ENCODE data around the gene STARD10. TPM values are rescaled to one million over a fixed set of nuclear protein-coding genes. Genes with fewer than 3 reads are reported as not detected.

The STARD10 gene
- polyA plus RNA-seq, 2 of the 4 experiments (the other 2 are of a cell fraction): 21.2 to 23.2 TPM

DNA sequence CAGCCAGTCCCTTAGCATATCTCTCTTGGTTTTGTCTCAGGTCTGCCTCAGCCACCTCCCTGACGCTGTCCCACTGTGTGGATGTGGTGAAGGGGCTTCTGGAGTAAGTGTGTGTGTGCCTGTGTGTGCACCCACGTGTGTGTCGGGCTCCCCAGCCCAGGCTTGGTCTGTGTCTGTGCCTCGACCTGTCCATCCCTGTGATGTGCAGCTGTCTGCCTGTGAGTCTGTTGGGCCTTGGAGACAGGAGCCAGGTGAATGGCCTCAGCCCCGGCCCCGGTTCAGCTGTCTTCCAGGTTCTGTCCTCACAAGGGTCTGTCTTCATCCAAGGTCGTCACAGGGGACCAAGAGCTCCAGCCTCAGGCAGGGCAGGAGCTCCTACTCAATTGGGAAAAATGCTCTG is 30.2 kb upstream of the STARD10 start:
- peaks cover 7% of the 10 kb centered on the region for H3K4me1 ChIP-seq
- 81% methylated on average over 7 of the region's 7 CpGs for WGBS (ENCODE audit: missing lambda C conversion rate)
- ChIA-PET CTCF (interaction anchor here (0.8 to 15.7 kb wide), 5 partner anchors 7 to 351 kb away, joined by 3 to 339 read pairs (median 26); partner anchors contain the start of gene ATG16L2), POLR2A (no interaction called here)
- no peak overlapping the region for H3K27ac ChIP-seq
- TF ChIP-seq, protein P1, sequence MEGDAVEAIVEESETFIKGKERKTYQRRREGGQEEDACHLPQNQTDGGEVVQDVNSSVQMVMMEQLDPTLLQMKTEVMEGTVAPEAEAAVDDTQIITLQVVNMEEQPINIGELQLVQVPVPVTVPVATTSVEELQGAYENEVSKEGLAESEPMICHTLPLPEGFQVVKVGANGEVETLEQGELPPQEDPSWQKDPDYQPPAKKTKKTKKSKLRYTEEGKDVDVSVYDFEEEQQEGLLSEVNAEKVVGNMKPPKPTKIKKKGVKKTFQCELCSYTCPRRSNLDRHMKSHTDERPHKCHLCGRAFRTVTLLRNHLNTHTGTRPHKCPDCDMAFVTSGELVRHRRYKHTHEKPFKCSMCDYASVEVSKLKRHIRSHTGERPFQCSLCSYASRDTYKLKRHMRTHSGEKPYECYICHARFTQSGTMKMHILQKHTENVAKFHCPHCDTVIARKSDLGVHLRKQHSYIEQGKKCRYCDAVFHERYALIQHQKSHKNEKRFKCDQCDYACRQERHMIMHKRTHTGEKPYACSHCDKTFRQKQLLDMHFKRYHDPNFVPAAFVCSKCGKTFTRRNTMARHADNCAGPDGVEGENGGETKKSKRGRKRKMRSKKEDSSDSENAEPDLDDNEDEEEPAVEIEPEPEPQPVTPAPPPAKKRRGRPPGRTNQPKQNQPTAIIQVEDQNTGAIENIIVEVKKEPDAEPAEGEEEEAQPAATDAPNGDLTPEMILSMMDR (IDR thresholded peaks at IDR 0.05): no peak
- TF ChIP-seq, protein P2, sequence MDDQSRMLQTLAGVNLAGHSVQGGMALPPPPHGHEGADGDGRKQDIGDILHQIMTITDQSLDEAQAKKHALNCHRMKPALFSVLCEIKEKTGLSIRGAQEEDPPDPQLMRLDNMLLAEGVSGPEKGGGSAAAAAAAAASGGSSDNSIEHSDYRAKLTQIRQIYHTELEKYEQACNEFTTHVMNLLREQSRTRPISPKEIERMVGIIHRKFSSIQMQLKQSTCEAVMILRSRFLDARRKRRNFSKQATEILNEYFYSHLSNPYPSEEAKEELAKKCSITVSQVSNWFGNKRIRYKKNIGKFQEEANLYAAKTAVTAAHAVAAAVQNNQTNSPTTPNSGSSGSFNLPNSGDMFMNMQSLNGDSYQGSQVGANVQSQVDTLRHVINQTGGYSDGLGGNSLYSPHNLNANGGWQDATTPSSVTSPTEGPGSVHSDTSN (IDR thresholded peaks at IDR 0.05): no peak
- no peak for TF ChIP-seq MAFK (IDR thresholded peaks at IDR 0.05; ENCODE audit: partially characterized antibody)
- TF ChIP-seq, protein P3, sequence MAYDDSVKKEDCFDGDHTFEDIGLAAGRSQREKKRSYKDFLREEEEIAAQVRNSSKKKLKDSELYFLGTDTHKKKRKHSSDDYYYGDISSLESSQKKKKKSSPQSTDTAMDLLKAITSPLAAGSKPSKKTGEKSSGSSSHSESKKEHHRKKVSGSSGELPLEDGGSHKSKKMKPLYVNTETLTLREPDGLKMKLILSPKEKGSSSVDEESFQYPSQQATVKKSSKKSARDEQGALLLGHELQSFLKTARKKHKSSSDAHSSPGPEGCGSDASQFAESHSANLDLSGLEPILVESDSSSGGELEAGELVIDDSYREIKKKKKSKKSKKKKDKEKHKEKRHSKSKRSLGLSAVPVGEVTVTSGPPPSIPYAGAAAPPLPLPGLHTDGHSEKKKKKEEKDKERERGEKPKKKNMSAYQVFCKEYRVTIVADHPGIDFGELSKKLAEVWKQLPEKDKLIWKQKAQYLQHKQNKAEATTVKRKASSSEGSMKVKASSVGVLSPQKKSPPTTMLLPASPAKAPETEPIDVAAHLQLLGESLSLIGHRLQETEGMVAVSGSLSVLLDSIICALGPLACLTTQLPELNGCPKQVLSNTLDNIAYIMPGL (CRISPR knock-in tag; IDR thresholded peaks at IDR 0.05; ENCODE audit: borderline replicate concordance): no peak
- no peak for TF ChIP-seq JUN (IDR thresholded peaks at IDR 0.05)
- TF ChIP-seq KDM1A (IDR thresholded peaks at IDR 0.05; ENCODE audit: low read depth): no peak
- TF ChIP-seq RCOR1 (IDR thresholded peaks at IDR 0.05; ENCODE audit: low read depth, low read length): no peak
- TF ChIP-seq, protein P4, sequence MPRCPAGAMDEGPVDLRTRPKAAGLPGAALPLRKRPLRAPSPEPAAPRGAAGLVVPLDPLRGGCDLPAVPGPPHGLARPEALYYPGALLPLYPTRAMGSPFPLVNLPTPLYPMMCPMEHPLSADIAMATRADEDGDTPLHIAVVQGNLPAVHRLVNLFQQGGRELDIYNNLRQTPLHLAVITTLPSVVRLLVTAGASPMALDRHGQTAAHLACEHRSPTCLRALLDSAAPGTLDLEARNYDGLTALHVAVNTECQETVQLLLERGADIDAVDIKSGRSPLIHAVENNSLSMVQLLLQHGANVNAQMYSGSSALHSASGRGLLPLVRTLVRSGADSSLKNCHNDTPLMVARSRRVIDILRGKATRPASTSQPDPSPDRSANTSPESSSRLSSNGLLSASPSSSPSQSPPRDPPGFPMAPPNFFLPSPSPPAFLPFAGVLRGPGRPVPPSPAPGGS (IDR thresholded peaks at IDR 0.05): no peak
- no peak for TF ChIP-seq CBX2 (IDR thresholded peaks at IDR 0.05; ENCODE audit: borderline replicate concordance, low read depth)
- TF ChIP-seq FOSB (CRISPR knock-in tag; IDR thresholded peaks at IDR 0.05): no peak
- TF ChIP-seq HOXB5 (CRISPR knock-in tag; IDR thresholded peaks at IDR 0.05): no peak
- no peak for TF ChIP-seq NR3C1 (IDR thresholded peaks at IDR 0.05)
- TF ChIP-seq, protein P5, sequence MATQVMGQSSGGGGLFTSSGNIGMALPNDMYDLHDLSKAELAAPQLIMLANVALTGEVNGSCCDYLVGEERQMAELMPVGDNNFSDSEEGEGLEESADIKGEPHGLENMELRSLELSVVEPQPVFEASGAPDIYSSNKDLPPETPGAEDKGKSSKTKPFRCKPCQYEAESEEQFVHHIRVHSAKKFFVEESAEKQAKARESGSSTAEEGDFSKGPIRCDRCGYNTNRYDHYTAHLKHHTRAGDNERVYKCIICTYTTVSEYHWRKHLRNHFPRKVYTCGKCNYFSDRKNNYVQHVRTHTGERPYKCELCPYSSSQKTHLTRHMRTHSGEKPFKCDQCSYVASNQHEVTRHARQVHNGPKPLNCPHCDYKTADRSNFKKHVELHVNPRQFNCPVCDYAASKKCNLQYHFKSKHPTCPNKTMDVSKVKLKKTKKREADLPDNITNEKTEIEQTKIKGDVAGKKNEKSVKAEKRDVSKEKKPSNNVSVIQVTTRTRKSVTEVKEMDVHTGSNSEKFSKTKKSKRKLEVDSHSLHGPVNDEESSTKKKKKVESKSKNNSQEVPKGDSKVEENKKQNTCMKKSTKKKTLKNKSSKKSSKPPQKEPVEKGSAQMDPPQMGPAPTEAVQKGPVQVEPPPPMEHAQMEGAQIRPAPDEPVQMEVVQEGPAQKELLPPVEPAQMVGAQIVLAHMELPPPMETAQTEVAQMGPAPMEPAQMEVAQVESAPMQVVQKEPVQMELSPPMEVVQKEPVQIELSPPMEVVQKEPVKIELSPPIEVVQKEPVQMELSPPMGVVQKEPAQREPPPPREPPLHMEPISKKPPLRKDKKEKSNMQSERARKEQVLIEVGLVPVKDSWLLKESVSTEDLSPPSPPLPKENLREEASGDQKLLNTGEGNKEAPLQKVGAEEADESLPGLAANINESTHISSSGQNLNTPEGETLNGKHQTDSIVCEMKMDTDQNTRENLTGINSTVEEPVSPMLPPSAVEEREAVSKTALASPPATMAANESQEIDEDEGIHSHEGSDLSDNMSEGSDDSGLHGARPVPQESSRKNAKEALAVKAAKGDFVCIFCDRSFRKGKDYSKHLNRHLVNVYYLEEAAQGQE (IDR thresholded peaks at IDR 0.05): no peak
- no peak for DNase-seq (ENCODE audit: low read depth in 1 of 2, low spot score in 1 of 2)
- H3K4me2 ChIP-seq: no peak overlapping the region
- H3K9me3 ChIP-seq: no peaks in the 10 kb centered on the region
- H3K4me3 ChIP-seq: no peak overlapping the region
- FAIRE-seq: no peak
- no peak for ATAC-seq

DNA sequence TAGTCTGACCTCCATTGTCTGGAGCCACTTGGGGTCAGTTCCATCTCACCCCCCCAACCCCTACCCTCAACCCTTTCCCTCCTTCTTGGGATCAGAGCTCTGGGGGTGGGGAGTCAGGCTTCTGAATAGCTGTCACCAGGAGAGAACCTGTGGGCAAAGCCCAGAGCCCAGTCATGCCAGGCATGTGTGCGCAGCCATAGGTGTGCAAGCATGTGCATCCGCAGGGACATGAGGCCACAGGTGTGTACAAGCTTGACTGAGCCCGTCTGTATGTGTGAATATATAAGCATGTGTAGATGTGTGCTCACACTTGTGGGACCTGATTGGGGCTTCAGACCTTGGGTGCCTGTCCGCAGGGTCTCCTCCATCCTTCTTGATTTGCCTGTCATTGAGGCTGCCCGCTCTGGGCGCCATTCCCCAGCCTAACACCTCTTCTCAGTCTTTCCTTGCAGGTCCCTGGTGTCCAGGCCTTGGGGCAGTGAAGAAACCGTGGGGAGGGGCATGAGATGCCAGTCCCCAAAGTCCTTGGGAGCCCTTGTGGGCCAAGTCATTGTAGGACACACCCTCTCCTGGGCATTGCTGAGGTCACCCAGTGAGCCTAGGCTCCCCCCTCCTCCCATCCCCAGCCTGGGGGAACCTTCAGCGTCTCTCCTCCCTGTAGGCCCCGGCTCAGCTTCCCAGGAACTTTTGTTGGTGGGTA is 29.4 kb upstream of the STARD10 start:
- ChIA-PET CTCF (interaction anchor here (0.8 to 15.7 kb wide), 10 partner anchors 8 to 466 kb away, joined by 3 to 339 read pairs (median 6); partner anchors contain the start of genes ATG16L2 and STARD10), POLR2A (interaction anchor here (0.5 to 1.2 kb wide), 3 partner anchors 13 to 431 kb away, joined by 3 to 4 read pairs (median 3); no protein-coding TSS in a partner anchor)
- Histone ChIP-seq H3K9me3 (no peaks in the 10 kb centered on the region), H3K4me1 (peaks cover 7% of the 10 kb centered on the region), H3K4me2 (no peak overlapping the region), H3K27ac (no peak overlapping the region), H3K4me3 (no peak overlapping the region)
- ATAC-seq: no peak
- FAIRE-seq: no peak
- DNase-seq (ENCODE audit: low read depth in 1 of 2, low spot score in 1 of 2): no peak
- 95% methylated on average over 9 of the region's 9 CpGs for WGBS (ENCODE audit: missing lambda C conversion rate)
- TF ChIP-seq HDAC2 (IDR thresholded peaks at IDR 0.05) (no peak), SREBF2 (IDR thresholded peaks at IDR 0.05) (no peak), JUNB (IDR thresholded peaks at IDR 0.05) (no peak), SMC3 (IDR thresholded peaks at IDR 0.05) (no peak), ZFP36 (IDR thresholded peaks at IDR 0.05; ENCODE audit: borderline replicate concordance, partially characterized antibody) (no peak), CEBPB (IDR thresholded peaks at IDR 0.05) (no peak), NR3C1 (IDR thresholded peaks at IDR 0.05) (no peak), CHD4 (IDR thresholded peaks at IDR 0.05; ENCODE audit: borderline replicate concordance) (no peak), CHD2 (IDR thresholded peaks at IDR 0.05; ENCODE audit: low read length, partially characterized antibody) (no peak), EHMT2 (IDR thresholded peaks at IDR 0.05; ENCODE audit: low read depth) (no peak)
- TF ChIP-seq, protein P3 (CRISPR knock-in tag; IDR thresholded peaks at IDR 0.05; ENCODE audit: borderline replicate concordance): no peak
- TF ChIP-seq, protein P6, sequence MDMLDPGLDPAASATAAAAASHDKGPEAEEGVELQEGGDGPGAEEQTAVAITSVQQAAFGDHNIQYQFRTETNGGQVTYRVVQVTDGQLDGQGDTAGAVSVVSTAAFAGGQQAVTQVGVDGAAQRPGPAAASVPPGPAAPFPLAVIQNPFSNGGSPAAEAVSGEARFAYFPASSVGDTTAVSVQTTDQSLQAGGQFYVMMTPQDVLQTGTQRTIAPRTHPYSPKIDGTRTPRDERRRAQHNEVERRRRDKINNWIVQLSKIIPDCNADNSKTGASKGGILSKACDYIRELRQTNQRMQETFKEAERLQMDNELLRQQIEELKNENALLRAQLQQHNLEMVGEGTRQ (IDR thresholded peaks at IDR 0.05): no peak
